Jurkat, Clone E6-1 (cell line): Measurements from ENCODE around the gene CDK2AP2.
A peak's percentile ranks its signal among the peaks of the same experiment; 100 is the strongest.
"Not testable (repeated sequence)": the region's sequence is repeated elsewhere in the genome, so short reads cannot be mapped to it uniquely, and the experiment has no call there.

Source experiments
- DNase-seq: peaks from one replicate; pipeline ENCODE4 v3.0.0-alpha.2; 2011; ENCODE audit warnings: low read depth, low spot score
- H3K4me3 ChIP-seq: 2 replicates; pipeline ENCODE4 v1.5.1; 2011; ENCODE audit warnings: mild to moderate bottlenecking, low read length, control low read depth, moderate library complexity

Gene CDK2AP2

DNA sequence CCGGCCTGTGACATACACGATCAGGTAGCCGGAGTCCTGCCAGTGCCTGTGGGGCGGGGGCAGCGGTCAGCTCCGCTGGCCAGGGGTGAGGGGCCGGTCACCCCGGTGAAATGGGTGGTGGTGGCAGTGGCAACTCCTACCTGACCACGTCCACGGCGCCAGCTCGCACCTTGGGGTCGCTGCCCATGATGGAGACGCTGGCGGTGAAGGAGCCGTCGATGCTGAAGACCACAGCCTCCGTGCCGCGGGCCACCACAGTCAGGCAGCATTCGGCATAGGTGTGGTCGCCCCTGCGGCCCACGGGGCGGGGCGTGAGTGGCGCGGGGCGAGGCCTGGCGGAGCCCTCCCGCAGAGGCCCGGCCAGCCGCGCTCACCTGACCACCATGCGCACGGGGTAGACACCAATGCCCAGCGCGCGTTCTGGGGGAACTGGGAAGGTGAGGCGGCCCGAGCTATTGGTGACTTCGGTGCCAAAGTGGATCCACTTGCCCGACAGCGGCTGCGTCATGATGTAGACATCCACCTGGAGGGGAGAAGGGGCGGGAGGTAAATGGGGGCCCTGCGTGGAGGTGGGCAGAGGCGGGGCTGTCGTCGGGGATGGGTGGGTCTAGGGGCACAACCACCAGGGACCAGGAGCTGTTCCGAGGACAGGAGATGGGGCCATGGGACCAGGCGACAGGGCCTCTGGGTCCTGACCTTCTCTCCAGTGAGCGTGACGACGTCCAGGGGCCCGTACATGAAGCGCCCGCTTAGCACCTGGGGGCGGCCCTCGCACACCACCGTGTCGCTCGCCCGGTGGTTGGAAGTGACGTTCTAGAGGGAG, 14.2 kb downstream of the CDK2AP2 start:
- H3K4me3 ChIP-seq: no peak overlapping the region
- no peak for DNase-seq

DNA sequence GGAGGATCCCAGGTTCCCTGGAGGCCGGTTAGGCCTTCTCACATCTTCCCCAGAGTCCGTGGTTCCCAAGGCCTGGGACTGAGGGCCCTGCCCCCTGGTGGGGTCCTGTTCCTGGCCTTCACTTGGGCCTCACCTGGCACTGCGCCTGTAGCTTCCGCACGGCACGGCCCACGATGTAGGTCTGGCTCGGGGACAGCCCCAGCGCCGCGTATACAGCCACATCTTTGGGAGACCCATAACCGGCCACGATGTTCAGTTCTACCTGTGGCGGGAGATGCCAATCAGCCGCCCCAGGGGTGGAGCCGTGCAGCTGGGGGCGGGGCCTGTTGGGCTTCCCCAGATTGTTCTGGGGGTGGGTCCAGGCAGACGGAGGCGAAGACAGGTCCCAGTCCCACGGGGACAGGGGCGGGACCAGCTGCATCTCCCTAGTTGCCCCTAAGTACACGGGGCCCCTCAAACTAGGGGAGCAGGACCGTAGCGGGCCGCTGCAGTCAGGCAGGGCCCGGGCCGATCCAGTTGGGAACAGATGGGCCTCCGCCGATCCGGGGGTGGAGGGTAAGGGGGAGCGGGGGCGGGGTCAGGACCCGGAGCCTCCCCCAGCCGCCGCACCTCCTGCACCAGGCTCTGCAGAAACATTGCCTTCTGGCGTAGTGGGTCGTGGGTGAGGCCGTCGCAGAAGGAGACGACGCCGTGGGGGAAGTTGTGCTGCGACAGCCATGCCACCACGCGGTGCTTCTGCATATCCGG, 15.0 kb downstream of the CDK2AP2 start:
- no peak for DNase-seq
- no peak overlapping the region for H3K4me3 ChIP-seq

DNA sequence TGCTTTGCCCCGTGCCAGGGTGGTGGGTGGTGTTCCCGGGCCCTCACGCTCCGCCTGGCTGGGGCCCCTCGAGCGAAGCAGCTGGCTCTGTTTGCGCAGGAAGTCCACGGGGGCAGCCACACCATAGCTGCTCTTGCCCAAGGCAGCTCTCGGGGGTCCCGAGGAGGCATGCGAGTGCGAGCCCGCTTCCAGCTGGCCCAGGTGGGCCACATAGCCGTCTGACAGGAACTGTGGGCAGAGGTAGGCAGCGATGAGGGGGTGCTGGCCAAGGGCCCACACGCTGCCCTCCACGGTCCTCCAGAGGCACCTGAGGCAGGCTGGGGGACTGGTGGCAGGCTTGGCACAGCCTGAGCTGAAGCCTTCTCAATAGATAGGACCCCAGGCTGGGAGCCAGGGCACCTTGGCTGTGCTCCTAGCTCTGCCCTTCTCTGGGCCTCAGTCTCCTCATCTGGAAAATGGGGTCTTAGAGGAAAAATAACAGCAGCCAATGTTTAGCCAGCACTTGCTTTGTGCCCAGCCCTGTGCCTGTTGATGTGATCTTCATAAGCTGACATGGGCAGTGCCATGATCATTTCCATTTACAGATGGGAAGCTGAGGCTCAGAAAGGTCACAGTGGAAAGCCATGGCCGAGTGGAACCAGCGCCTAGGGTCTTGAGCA, 15.8 kb downstream of the CDK2AP2 start:
- no peak for DNase-seq
- no peak overlapping the region for H3K4me3 ChIP-seq

- no peak overlapping the region for H3K4me3 ChIP-seq
- DNase-seq: no peak
These were observed 16.5 kb downstream of the CDK2AP2 start for GRCh38 chr11:67491276-67492068.

DNA sequence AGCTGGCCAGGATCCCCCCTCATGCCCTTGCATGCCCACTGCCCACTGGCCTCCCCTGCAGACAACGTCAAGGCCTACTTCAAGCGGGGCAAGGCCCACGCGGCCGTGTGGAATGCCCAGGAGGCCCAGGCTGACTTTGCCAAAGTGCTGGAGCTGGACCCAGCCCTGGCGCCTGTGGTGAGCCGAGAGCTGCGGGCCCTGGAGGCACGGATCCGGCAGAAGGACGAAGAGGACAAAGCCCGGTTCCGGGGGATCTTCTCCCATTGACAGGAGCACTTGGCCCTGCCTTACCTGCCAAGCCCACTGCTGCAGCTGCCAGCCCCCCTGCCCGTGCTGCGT, 17.3 kb downstream of the CDK2AP2 start:
- DNase-seq: no peak

GRCh38 chr11:67489885-67490726, 17.9 kb downstream of the CDK2AP2 start:
- no peak for DNase-seq
- H3K4me3 ChIP-seq: no peak overlapping the region

More for the DNA sequence above, 17.3 kb downstream of the CDK2AP2 start:
- H3K4me3 ChIP-seq: no peak overlapping the region

- H3K4me3 ChIP-seq: no peak overlapping the region
- no peak for DNase-seq
These were observed 18.6 kb downstream of the CDK2AP2 start for GRCh38 chr11:67489203-67489884.

DNA sequence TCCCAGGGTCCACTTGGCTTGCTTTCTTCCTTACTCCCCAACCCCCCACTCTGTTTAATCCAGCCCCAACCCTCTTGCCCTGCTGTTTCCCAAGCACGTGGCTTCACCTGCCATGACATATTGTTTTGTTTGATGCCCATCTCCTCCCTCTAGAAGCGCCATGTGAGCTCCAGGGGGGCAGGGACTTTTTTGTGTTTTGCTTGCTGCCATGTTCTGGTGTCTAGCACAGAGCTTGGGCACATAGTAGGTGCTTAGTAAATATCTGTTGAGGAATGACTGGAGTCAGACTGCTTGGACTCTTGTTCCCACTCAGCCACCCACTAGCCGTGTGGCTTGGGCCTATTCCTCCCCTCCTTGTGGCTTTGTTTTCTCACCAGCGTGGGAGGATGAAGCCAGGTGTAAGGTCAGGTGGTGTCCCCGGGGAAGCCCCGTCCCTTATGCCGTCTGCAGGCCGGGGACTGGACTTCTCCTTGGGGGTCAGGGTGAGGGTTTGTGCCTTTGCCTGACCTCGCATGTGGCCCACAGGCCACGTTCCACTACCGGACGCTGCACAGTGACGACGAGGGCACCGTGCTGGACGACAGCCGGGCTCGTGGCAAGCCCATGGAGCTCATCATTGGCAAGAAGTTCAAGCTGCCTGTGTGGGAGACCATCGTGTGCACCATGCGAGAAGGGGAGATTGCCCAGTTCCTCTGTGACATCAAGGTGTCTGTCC, 21.3 kb downstream of the CDK2AP2 start:
- no peak overlapping the region for H3K4me3 ChIP-seq
- no peak for DNase-seq

DNA sequence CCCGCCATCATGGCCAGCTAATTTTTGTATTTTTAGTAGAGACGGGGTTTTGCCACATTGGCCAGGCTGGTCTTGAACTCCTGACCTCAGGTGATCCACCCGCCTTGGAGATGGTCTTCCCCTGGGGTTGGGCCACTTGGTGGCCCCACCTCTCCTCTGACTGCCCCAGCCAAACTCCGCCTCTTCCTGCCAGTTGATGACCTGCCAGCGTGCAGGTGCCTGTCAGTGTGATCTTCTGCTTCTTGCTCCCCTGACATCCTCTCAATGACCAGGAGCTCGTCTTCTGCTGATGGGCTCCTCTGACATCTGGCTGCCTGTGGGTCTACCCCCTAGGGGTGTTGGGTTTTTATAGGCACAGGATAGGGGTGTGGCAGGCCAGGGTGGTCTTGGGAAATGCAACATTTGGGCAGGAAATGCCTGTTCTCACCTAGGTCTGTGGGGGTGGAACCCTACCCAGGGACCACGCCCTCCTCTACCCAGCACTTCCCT, 22.0 kb downstream of the CDK2AP2 start:
- DNase-seq: peak; percentile 63
- not testable (repeated sequence) for H3K4me3 ChIP-seq

GRCh38 chr11:67484847-67485311, 23.1 kb downstream of the CDK2AP2 start:
- peak overlapping the region; percentile 84 for H3K4me3 ChIP-seq
- peak; percentile 66 for DNase-seq

- DNase-seq: peak; percentile 83
- H3K4me3 ChIP-seq: peak overlapping the region; percentile 84
These were observed 23.9 kb downstream of the CDK2AP2 start for GRCh38 chr11:67483831-67484665.

GRCh38 chr11:67482827-67483798, 24.8 kb downstream of the CDK2AP2 start, which contains the start of gene AIP:
Gene AIP, plus strand, starts transcription at chr11:67483026. Its CDS starts 133 bp downstream, at chr11:67483159.
- DNase-seq: peak; percentile 99
- peak within 1 kb of the TSS; percentile 84 for H3K4me3 ChIP-seq

DNA sequence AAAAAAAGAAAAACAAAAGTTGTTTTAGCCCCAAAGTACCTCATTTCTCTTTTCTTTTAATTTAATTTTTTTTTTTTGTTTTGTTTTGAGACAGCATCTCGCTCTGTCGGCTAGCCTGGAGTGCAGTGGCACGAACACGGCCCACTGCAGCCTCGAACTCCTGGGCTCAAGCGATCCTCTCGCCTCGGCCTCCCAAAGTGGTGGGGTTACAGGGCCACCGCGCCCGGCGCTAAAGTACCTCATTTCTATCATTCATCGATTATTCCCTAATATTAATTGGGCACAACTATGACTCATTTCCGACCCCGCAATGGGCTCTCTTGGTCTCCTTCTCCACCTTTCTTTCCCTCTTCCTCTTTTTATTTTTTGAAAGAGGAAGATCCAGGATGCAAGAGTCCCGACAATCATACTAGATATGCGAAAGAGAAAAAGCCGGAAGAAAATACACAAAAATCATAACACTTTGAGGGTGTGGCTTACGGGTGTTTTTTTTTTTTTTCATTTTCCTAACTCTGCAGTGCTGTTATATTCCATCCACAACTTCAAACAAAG, 25.6 kb downstream of the CDK2AP2 start:
- H3K4me3 ChIP-seq: peak overlapping the region; percentile 84
- DNase-seq: no peak

- DNase-seq, H3K4me3 ChIP-seq: not testable (repeated sequence)
These were observed 30.5 kb downstream of the CDK2AP2 start for GRCh38 chr11:67477344-67478050.
